GM19025 (cell line): ENCODE data around the gene AGBL4.
A peak's percentile ranks its signal among the peaks of the same experiment; 100 is the strongest.

Source experiments
- ATAC-seq: cut with Tn5 transposase; IDR thresholded peaks from one replicate; pipeline ENCODE4 v1.9.1; 2021; ENCODE audit warnings: mild to moderate bottlenecking, low read depth, moderate library complexity; ENCODE audit not compliant: unreplicated experiment

AGBL4 gene

GRCh38 chr1:48859456-48859855 lies 1164.3 kb downstream of the AGBL4 start:
- no peak for ATAC-seq

GRCh38 chr1:48858200-48858920 lies 1165.4 kb downstream of the AGBL4 start:
- no peak for ATAC-seq

- ATAC-seq = no peak
Observed at GRCh38 chr1:48853006-48853405, 1170.7 kb downstream of the AGBL4 start.

GRCh38 chr1:48851638-48852037 lies 1172.1 kb downstream of the AGBL4 start:
- ATAC-seq = no peak

- no peak for ATAC-seq
Observed at GRCh38 chr1:48848035-48848434, 1175.7 kb downstream of the AGBL4 start.

- no peak for ATAC-seq
Observed at GRCh38 chr1:48846441-48846840, 1177.3 kb downstream of the AGBL4 start.

- no peak for ATAC-seq
Observed at GRCh38 chr1:48844187-48844586, 1179.6 kb downstream of the AGBL4 start.

GRCh38 chr1:48841966-48842365 lies 1181.8 kb downstream of the AGBL4 start:
- no peak for ATAC-seq

- no peak for ATAC-seq
Observed at GRCh38 chr1:48841461-48841860, 1182.3 kb downstream of the AGBL4 start.

GRCh38 chr1:48831120-48831978 lies 1192.4 kb downstream of the AGBL4 start:
- ATAC-seq = no peak

- ATAC-seq = no peak
Observed at GRCh38 chr1:48830715-48831114, 1193.0 kb downstream of the AGBL4 start.

- no peak for ATAC-seq
Observed at GRCh38 chr1:48829446-48829845, 1194.3 kb downstream of the AGBL4 start.

- no peak for ATAC-seq
Observed at GRCh38 chr1:48823168-48823567, 1200.6 kb downstream of the AGBL4 start.

GRCh38 chr1:48820491-48820890 lies 1203.3 kb downstream of the AGBL4 start:
- ATAC-seq = no peak

GRCh38 chr1:48817505-48818114 lies 1206.1 kb downstream of the AGBL4 start:
- ATAC-seq = peak; percentile 61

GRCh38 chr1:48810740-48811139 lies 1213.0 kb downstream of the AGBL4 start:
- ATAC-seq = no peak

- no peak for ATAC-seq
Observed at GRCh38 chr1:48808496-48808895, 1215.3 kb downstream of the AGBL4 start.

- ATAC-seq = no peak
Observed at GRCh38 chr1:48807554-48808260, 1216.0 kb downstream of the AGBL4 start.

- no peak for ATAC-seq
Observed at GRCh38 chr1:48803474-48803873, 1220.3 kb downstream of the AGBL4 start.

- ATAC-seq = no peak
Observed at GRCh38 chr1:48794816-48795215, 1228.9 kb downstream of the AGBL4 start.

- peak; percentile 77 for ATAC-seq
Observed at GRCh38 chr1:48793863-48794262, 1229.9 kb downstream of the AGBL4 start.
